Activated T-helper 1 cell treated with anti-CD3 and anti-CD28 coated beads, Interleukin-12 subunit alpha, Interleukin-12 subunit beta, Interleukin-2, Interleukin-4 antibody, amounts not matched to agents 30 ng/mL and 10 ng/mL and 1 ng/mL, durations not matched to agents 14 hours and 24 hours and 36 hours (primary cell): ENCODE results near the gene NXPE2. TPM values are rescaled to one million over a fixed set of nuclear protein-coding genes. Genes with fewer than 3 reads are reported as not detected.

Experiments
- total RNA-seq: library from RNA; stranded (reverse); gene quantifications from 2 replicates; pipeline ENCODE4 v1.2.3, GENCODE V29; 2022

Gene NXPE2
- total RNA-seq, 1 donor from 2014 or later: not detected

Other genes starting within 250 kb of the NXPE2 start
- 109 and 111 TPM in 2 replicates for gene REXO2, start 239.1 kb upstream of the NXPE2 start, total RNA-seq
- not detected in 2 replicates for gene NXPE1, start 118.6 kb upstream of the NXPE2 start, total RNA-seq
- gene NXPE4, start 82.7 kb upstream of the NXPE2 start, total RNA-seq: not detected in 2 replicates